NCI-H460 (cell line): ENCODE data around the gene TMEM179. TPM values are rescaled to one million over a fixed set of nuclear protein-coding genes. Genes with fewer than 3 reads are reported as not detected.

Experiments
- DNase-seq: peaks from one replicate; pipeline ENCODE4 v3.0.0-alpha.2; 2016; ENCODE audit warnings: low read depth; ENCODE audit errors: extremely low read depth
- total RNA-seq: library from RNA; depleted of rRNA; stranded (reverse); fragments of >200 nt; shearing (Covaris generic); gene quantifications from 2 replicates; pipeline ENCODE4 v1.2.3, GENCODE V29; 2014

Gene TMEM179
- total RNA-seq, 1 experiment from 2014 or later, result 3.8 TPM

- no peak for DNase-seq
Observed at GRCh38 chr14:104600141-104600643, 4.4 kb downstream of the TMEM179 start.

- DNase-seq, result no peak
Observed at GRCh38 chr14:104599446-104599845, 5.1 kb downstream of the TMEM179 start.

- no peak for DNase-seq
Observed at GRCh38 chr14:104598910-104599273, 5.7 kb downstream of the TMEM179 start.

- no peak for DNase-seq
Observed at GRCh38 chr14:104598039-104598909, 6.3 kb downstream of the TMEM179 start.

GRCh38 chr14:104597576-104597975 is 7.0 kb downstream of the TMEM179 start:
- DNase-seq, result no peak

- no peak for DNase-seq
Observed at GRCh38 chr14:104596927-104597351, 7.6 kb downstream of the TMEM179 start.

- DNase-seq, result no peak
Observed at GRCh38 chr14:104596451-104596918, 8.1 kb downstream of the TMEM179 start.

- no peak for DNase-seq
Observed at GRCh38 chr14:104595911-104596450, 8.6 kb downstream of the TMEM179 start.

- no peak for DNase-seq
Observed at GRCh38 chr14:104595116-104595675, 9.4 kb downstream of the TMEM179 start.

GRCh38 chr14:104594310-104595046 is 10.1 kb downstream of the TMEM179 start:
- DNase-seq, result no peak

GRCh38 chr14:104593710-104594136 is 10.8 kb downstream of the TMEM179 start:
- DNase-seq, result no peak

GRCh38 chr14:104593241-104593701 is 11.3 kb downstream of the TMEM179 start:
- no peak for DNase-seq

- DNase-seq, result no peak
Observed at GRCh38 chr14:104592785-104593184, 11.8 kb downstream of the TMEM179 start.

GRCh38 chr14:104592292-104592672 is 12.3 kb downstream of the TMEM179 start:
- no peak for DNase-seq

- DNase-seq, result no peak
Observed at GRCh38 chr14:104591506-104592291, 12.9 kb downstream of the TMEM179 start.

- no peak for DNase-seq
Observed at GRCh38 chr14:104591031-104591430, 13.5 kb downstream of the TMEM179 start.

GRCh38 chr14:104590240-104590965 is 14.2 kb downstream of the TMEM179 start:
- no peak for DNase-seq

GRCh38 chr14:104589338-104590195 is 15.0 kb downstream of the TMEM179 start:
- no peak for DNase-seq
